CD4-positive, alpha-beta T cell (primary cell): Measurements from ENCODE around the gene NUP210. TPM values are rescaled to one million over a fixed set of nuclear protein-coding genes. Genes with fewer than 3 reads are reported as not detected.

Source experiments
- ATAC-seq: fragments of 200-7000 bp; cut with Tn5 transposase; one replicate; pipeline ENCODE4 v1.10.0; 2022; ENCODE audit warnings: mild to moderate bottlenecking; ENCODE audit not compliant: poor library complexity
- CTCF ChIA-PET: fragments of 350-600 bp; sonication (Branson Sonifier 250); formaldehyde crosslinking; loops from one replicate; lab custom pipeline; 2021; ENCODE audit warnings: antibody characterized with exemption, inconsistent platforms; lab: Charles Lee
- POLR2A ChIA-PET: fragments of 350-600 bp; sonication (Branson Sonifier 250); formaldehyde crosslinking; loops from one replicate; lab custom pipeline; 2021; ENCODE audit warnings: antibody characterized with exemption, inconsistent platforms; lab: Charles Lee
- DNase-seq, 14 experiments: peaks; one replicate each; pipeline ENCODE4 v3.0.0-alpha.2; 2013 to 2020; ENCODE audit warnings: mixed read lengths in 2 of 14
- H3K27ac ChIP-seq, 2 donors: one replicate each; pipeline versions ENCODE4 v1.5.1 to v1.7.0; 2013; ENCODE audit warnings: low read length in 2 of 2, low read depth in 1 of 2, mild to moderate bottlenecking in 1 of 2
- H3K27me3 ChIP-seq, 2 experiments: 1 replicate in 1 of 2; 2 replicates in 1 of 2; pipeline versions ENCODE4 v1.6.1 to v1.7.0; 2013; ENCODE audit warnings: low read length in 2 of 2, control low read depth in 1 of 2, mild to moderate bottlenecking in 1 of 2, moderate library complexity in 1 of 2; ENCODE audit not compliant: insufficient read depth in 2 of 2, control insufficient read depth in 1 of 2
- H3K36me3 ChIP-seq: one replicate; pipeline ENCODE4 v1.6.1; 2013; ENCODE audit warnings: low read length, control low read depth; ENCODE audit not compliant: insufficient read depth
- H3K4me1 ChIP-seq: one replicate; pipeline ENCODE4 v1.6.1; 2013; ENCODE audit warnings: low read length, control low read depth; ENCODE audit not compliant: insufficient read depth
- H3K4me3 ChIP-seq: one replicate; pipeline ENCODE4 v1.5.1; 2013; ENCODE audit warnings: mild to moderate bottlenecking, low read length, moderate library complexity
- H3K9me3 ChIP-seq, 2 experiments: 1 replicate in 1 of 2; 2 replicates in 1 of 2; pipeline versions ENCODE4 v1.6.1 to v1.7.0; 2013; ENCODE audit warnings: low read length in 2 of 2, mild to moderate bottlenecking in 2 of 2, control low read depth in 1 of 2, moderate library complexity in 1 of 2; ENCODE audit not compliant: control insufficient read depth in 1 of 2, insufficient read depth in 1 of 2
- H3K27ac Mint-ChIP-seq: one replicate; pipeline ENCODE4 v1.8.0; 2020; ENCODE audit warnings: mixed read lengths
- H3K27me3 Mint-ChIP-seq: one replicate; pipeline ENCODE4 v1.8.0; 2021; ENCODE audit warnings: mixed read lengths
- H3K36me3 Mint-ChIP-seq: one replicate; pipeline ENCODE4 v1.8.0; 2021; ENCODE audit warnings: low read depth, mixed read lengths
- H3K4me1 Mint-ChIP-seq: one replicate; pipeline ENCODE4 v1.8.0; 2021; ENCODE audit warnings: low read depth, mixed read lengths
- H3K4me3 Mint-ChIP-seq: one replicate; pipeline ENCODE4 v1.8.0; 2020; ENCODE audit warnings: mild to moderate bottlenecking, mixed read lengths
- H3K9me3 Mint-ChIP-seq: one replicate; pipeline ENCODE4 v1.8.0; 2020; ENCODE audit warnings: mixed read lengths
- CTCF ChIP-seq: fragments of 200-600 bp; IDR thresholded peaks from one replicate; pipeline ENCODE4 v1.8.0; 2022; ENCODE audit warnings: antibody characterized with exemption, mild to moderate bottlenecking
- intact Hi-C, 2 experiments: fragments of 100-400 bp; cut with DNase I in 1 of 2; cut with micrococcal nuclease in 1 of 2; formaldehyde crosslinking; loops; one replicate each; pipeline versions ENCODE4 v1.15.1 to v1.9.0; 2023 to 2025; cut with DNase I, micrococcal nuclease
- total RNA-seq, 174 experiments: library from RNA in 2 of 174; stranded (reverse) in 2 of 174; gene quantifications; one replicate each; pipeline ENCODE4 v1.2.3 and lab custom pipeline; 2021 to 2026

The NUP210 gene
- total RNA-seq, 2 experiments from 2014 or later, result 82.0 to 83.5 TPM

DNA sequence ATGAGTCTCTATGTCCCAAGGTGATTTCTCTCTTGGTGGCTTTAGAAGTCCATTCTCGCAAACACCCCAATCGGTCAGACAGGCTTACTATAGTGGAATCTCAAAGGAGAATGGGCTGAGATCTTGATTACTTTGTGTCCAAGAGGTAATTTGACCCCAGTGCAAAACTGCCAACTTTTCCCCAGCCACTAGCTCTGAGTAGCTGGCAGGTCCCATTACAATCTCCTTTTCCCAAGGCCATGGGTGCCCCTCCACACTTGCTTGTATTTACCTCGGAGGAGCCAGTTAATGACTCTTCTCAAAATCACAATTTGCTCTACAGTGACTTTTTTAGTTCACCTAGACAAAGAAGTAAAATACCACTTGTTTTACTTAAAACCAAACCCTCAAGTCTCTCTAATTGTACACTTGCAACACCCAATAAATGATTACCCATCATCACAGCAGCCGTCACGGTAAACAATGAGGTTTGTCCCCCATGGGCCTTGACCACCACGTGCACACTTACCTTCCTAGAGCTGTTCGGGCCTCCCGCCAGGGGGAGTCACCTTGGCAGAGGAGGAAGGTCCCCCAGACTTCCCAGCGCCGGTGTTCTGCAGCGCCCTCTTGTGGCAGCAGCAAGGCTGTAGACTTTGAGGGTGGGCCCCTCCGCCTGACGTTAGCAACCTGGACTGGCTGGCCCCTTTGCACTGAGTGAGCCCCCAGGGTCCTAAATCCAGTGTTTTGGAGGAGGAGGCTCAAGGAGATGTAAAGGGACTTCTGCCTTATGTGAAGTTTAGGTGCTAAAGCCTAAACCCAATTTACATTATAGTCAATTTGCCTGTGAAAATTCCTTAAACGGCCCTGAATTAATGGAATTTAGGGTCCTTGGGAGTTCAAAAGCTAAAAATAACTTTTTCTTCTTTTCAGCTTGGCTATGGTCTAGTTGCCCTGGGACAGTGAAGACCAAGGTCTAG, 41.3 kb upstream of the NUP210 start:
- no peak overlapping the region for H3K4me3 ChIP-seq
- CTCF ChIA-PET, result interaction anchor here (0.5 to 3.4 kb wide), 6 partner anchors 9 to 370 kb away, joined by 3 to 13 read pairs (median 8); no protein-coding TSS in a partner anchor
- H3K9me3 Mint-ChIP-seq, result no peaks in the 10 kb centered on the region

DNA sequence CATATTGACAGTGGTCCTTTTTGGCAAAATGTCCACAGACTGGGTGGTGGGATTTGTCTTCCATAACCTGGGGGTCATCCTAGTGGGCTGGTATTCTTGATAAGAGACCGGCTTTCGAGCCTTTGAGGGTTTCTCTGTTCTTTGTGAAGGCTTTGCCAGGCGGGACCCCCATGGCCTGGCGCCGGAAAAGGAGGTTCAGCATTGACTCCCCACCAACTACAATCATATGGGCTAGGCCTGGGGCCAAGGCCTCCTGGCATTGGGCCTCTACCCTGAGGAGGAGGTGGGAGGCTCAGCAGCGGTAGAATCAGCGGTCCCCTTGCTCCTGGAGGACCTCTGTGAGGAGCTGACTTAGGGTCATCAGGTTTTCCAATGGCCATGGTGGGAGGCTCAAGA, 40.2 kb upstream of the NUP210 start:
- Mint-ChIP-seq H3K4me1 (no peaks in the 10 kb centered on the region), H3K27ac (no peak overlapping the region), H3K36me3 (no peaks in the 10 kb centered on the region), H3K4me3 (no peak overlapping the region), H3K27me3 (peaks cover 8% of the 10 kb centered on the region), H3K9me3 (no peaks in the 10 kb centered on the region)
- TF ChIP-seq CTCF, result no peak
- intact Hi-C loops, result no loop called here
- DNase-seq (no peak), ATAC-seq (no peak)
- H3K9me3 ChIP-seq, result peaks cover 0 to 5% of the 10 kb centered on the region in 2 experiments
- no peaks in the 10 kb centered on the region for H3K36me3 ChIP-seq
- peaks cover 0 to 2% of the 10 kb centered on the region in 2 experiments for H3K27me3 ChIP-seq
- no peak overlapping the region for H3K27ac ChIP-seq
- ChIA-PET POLR2A (interaction anchor here (1.2 kb wide), 1 partner anchor 350 kb away, joined by 3 read pairs; no protein-coding TSS in a partner anchor), CTCF (interaction anchor here (1.5 to 2.1 kb wide), 2 partner anchors 8 to 115 kb away, joined by 12 to 13 read pairs; no protein-coding TSS in a partner anchor)
- no peak overlapping the region for H3K4me3 ChIP-seq
- H3K4me1 ChIP-seq, result no peaks in the 10 kb centered on the region

More for the DNA sequence above, 41.3 kb upstream of the NUP210 start:
- Histone ChIP-seq H3K36me3 (no peaks in the 10 kb centered on the region), H3K27me3 (peaks cover 0 to 2% of the 10 kb centered on the region in 2 experiments), H3K4me1 (no peaks in the 10 kb centered on the region), H3K9me3 (peaks cover 0 to 5% of the 10 kb centered on the region in 2 experiments), H3K27ac (no peak overlapping the region)
- H3K4me3 Mint-ChIP-seq, result no peak overlapping the region
- TF ChIP-seq CTCF, result peak; percentile 76
- no peak overlapping the region for H3K27ac Mint-ChIP-seq
- intact Hi-C loops, result loop anchor here (1.0 kb wide), 1 partner anchor 369 kb away; no protein-coding TSS in a partner anchor
- DNase-seq (peak; percentile 57 to 89 (median 69)), ATAC-seq (peak; percentile 97)
- peaks cover 8% of the 10 kb centered on the region for H3K27me3 Mint-ChIP-seq
- POLR2A ChIA-PET, result interaction anchor here (0.7 to 1.2 kb wide), 3 partner anchors 10 to 351 kb away, joined by 3 to 4 read pairs (median 3); no protein-coding TSS in a partner anchor
- H3K4me1 Mint-ChIP-seq, result no peaks in the 10 kb centered on the region
- no peaks in the 10 kb centered on the region for H3K36me3 Mint-ChIP-seq

- peaks cover 8% of the 10 kb centered on the region for H3K27me3 Mint-ChIP-seq
- no peaks in the 10 kb centered on the region for H3K36me3 ChIP-seq
- DNase-seq, result no peak
- no peak for ATAC-seq
- H3K4me3 ChIP-seq, result no peak overlapping the region
- no peak overlapping the region for H3K4me3 Mint-ChIP-seq
- intact Hi-C loops, result loop anchor here in 1 of 2 experiments (10.0 kb wide), 1 partner anchor 445 kb away; no protein-coding TSS in a partner anchor
- no peaks in the 10 kb centered on the region for H3K9me3 Mint-ChIP-seq
- H3K27ac ChIP-seq, result no peak overlapping the region
- no peaks in the 10 kb centered on the region for H3K36me3 Mint-ChIP-seq
- ChIA-PET POLR2A (no interaction called here), CTCF (no interaction called here)
- no peaks in the 10 kb centered on the region for H3K4me1 ChIP-seq
- H3K27ac Mint-ChIP-seq, result no peak overlapping the region
- no peak for TF ChIP-seq CTCF
- H3K4me1 Mint-ChIP-seq, result no peaks in the 10 kb centered on the region
- peaks cover 0 to 5% of the 10 kb centered on the region in 2 experiments for H3K9me3 ChIP-seq
- peaks cover 0 to 2% of the 10 kb centered on the region in 2 experiments for H3K27me3 ChIP-seq
Measured at GRCh38 chr3:13459605-13460340, 39.7 kb upstream of the NUP210 start.
